Adrenal gland (tissue), 12 donors: ENCODE results near the gene SFI1. TPM values are rescaled to one million over a fixed set of nuclear protein-coding genes. Genes with fewer than 3 reads are reported as not detected.

ENCODE experiments used
- DNase-seq, 7 donors: peaks; one replicate each; pipeline ENCODE4 v3.0.0-alpha.2; 2019 to 2020
- H3K27ac ChIP-seq, 5 donors: fragments of 200-600 bp; sonication (generic) in 4 of 5; 1 replicate in 3 of 5; 2 replicates in 2 of 5; pipeline versions ENCODE4 v1.5.1 to v1.8.0; 2016 to 2020; ENCODE audit warnings: mild to moderate bottlenecking in 1 of 5
- H3K27me3 ChIP-seq: fragments of 200-600 bp; 2 replicates; pipeline ENCODE4 v1.8.0; 2021
- H3K36me3 ChIP-seq, 2 donors: fragments of 200-600 bp; replicated peaks in 1 of 2; 1 replicate in 1 of 2; 2 replicates in 1 of 2; pipeline versions ENCODE4 v1.5.1 to v1.8.0; 2018 to 2022
- H3K4me1 ChIP-seq, 2 donors: fragments of 200-600 bp; replicated peaks in 1 of 2; 1 replicate in 1 of 2; 2 replicates in 1 of 2; pipeline versions ENCODE4 v1.5.1 to v1.8.0; 2018 to 2021
- H3K4me3 ChIP-seq, 4 donors: fragments of 200-600 bp; sonication (generic) in 3 of 4; one replicate each; pipeline ENCODE4 v1.5.1; 2016 to 2018
- H3K9me3 ChIP-seq, 3 donors: fragments of 200-600 bp; sonication (generic) in 1 of 3; replicated peaks in 1 of 3; 1 replicate in 2 of 3; 2 replicates in 1 of 3; pipeline versions ENCODE4 v1.5.1 to v1.8.0; 2016 to 2021
- POLR2A ChIP-seq, 2 donors: fragments of 450-650 bp; IDR thresholded peaks; one replicate each; pipeline ENCODE4 v1.6.1; 2017; ENCODE audit warnings: antibody characterized with exemption in 2 of 2, mild to moderate bottlenecking in 2 of 2, moderate library complexity in 1 of 2
- WGBS, 4 donors: extraction: QIAGEN DNeasy Blood & Tissue Kit in 2 of 4; methylation state at CpG; one replicate each; pipeline versions ENCODE4 v1.1.5 to v1.1.7; 2013 to 2017; 5-methylcytosine and 5-hydroxymethylcytosine counted together
- intact Hi-C, 2 donors: fragments of 100-400 bp; cut with DNase I; formaldehyde crosslinking; loops; one replicate each; pipeline versions ENCODE4 v1.14.1 to v1.15.0; 2022 to 2023
- polyA plus RNA-seq, 3 donors: library from polyadenylated mRNA; stranded (reverse); fragments of 200-250 nt in 2 of 3; fragments of 350-450 nt in 1 of 3; fragmentation: Illumina TruSeq in 1 of 3; extraction: RNeasy Lipid Tissue Mini Kit (QIAGEN cat#74804) in 1 of 3; gene quantifications; one replicate each; pipeline ENCODE4 v1.2.3, GENCODE V29; 2013 to 2014
- total RNA-seq, 9 donors: library from RNA; depleted of rRNA in 4 of 9; stranded (reverse); fragments of >200 nt in 4 of 9; fragments of 120-200 nt in 1 of 9; fragmentation: NEBNext Ultra II Directional in 1 of 9; extraction: Animal tissue kit (Norgen Biotek cat#: 25700) in 1 of 9; gene quantifications; one replicate each; pipeline versions ENCODE4 v1.1.0 to v1.2.4, GENCODE V29; 2013 to 2023
- TF ChIP-seq, protein P1 (sequence below), 6 experiments: fragments of 450-650 bp in 4 of 6; fragments of 200-600 bp in 2 of 6; sonication (generic) in 1 of 6; IDR thresholded peaks; 1 replicate in 5 of 6; 2 replicates in 1 of 6; pipeline versions ENCODE4 v1.5.1 to v1.8.0; 2016 to 2021; ENCODE audit warnings: antibody characterized with exemption in 6 of 6, mild to moderate bottlenecking in 2 of 6, moderate library complexity in 1 of 6
- donor health status: healthy with polysubstance abuse.
- donor health status: Bipolar disorder and iron deficiency.
- donor health status: DM: yes; HTN: yes; CAD: no.
- donor health status: DM: no; HTN: no; CAD: no.
- donor health status: DM: no; HTN: no; CAD: no.
- donor health status: DM: yes; HTN: yes; CAD: no.

SFI1 gene
- total and polyA plus RNA-seq, 12 donors: 13.4 to 130 (median 33.1) TPM

GRCh38 chr22:31465307-31465706 lies 31.0 kb upstream of the SFI1 start:
- DNase-seq: no peak
- H3K36me3 ChIP-seq: peaks cover 0 to 70% of the 10 kb centered on the region in 2 donors

GRCh38 chr22:31474743-31475142 lies 21.6 kb upstream of the SFI1 start:
- Histone ChIP-seq H3K4me1 (no peaks in the 10 kb centered on the region), H3K9me3 (no peaks in the 10 kb centered on the region), H3K4me3 (no peak overlapping the region), H3K27me3 (no peaks in the 10 kb centered on the region), H3K27ac (no peak overlapping the region), H3K36me3 (peaks cover 0 to 26% of the 10 kb centered on the region in 2 donors)
- intact Hi-C loops: no loop called here
- peak in 1 of 7 donors; percentile 17 for DNase-seq
- no peak for TF ChIP-seq POLR2A (IDR thresholded peaks at IDR 0.05)
- TF ChIP-seq, protein P1, sequence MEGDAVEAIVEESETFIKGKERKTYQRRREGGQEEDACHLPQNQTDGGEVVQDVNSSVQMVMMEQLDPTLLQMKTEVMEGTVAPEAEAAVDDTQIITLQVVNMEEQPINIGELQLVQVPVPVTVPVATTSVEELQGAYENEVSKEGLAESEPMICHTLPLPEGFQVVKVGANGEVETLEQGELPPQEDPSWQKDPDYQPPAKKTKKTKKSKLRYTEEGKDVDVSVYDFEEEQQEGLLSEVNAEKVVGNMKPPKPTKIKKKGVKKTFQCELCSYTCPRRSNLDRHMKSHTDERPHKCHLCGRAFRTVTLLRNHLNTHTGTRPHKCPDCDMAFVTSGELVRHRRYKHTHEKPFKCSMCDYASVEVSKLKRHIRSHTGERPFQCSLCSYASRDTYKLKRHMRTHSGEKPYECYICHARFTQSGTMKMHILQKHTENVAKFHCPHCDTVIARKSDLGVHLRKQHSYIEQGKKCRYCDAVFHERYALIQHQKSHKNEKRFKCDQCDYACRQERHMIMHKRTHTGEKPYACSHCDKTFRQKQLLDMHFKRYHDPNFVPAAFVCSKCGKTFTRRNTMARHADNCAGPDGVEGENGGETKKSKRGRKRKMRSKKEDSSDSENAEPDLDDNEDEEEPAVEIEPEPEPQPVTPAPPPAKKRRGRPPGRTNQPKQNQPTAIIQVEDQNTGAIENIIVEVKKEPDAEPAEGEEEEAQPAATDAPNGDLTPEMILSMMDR (IDR thresholded peaks at IDR 0.05): no peak
- 88 to 98% (median 96%) methylated on average over 2 of the region's 2 CpGs for WGBS, 4 donors

More at GRCh38 chr22:31465307-31465706, 31.0 kb upstream of the SFI1 start:
- WGBS, 4 donors: 88 to 99% (median 96%) methylated on average over 2 of the region's 2 CpGs
- TF ChIP-seq, protein P1 (IDR thresholded peaks at IDR 0.05): no peak
- no peak for TF ChIP-seq POLR2A (IDR thresholded peaks at IDR 0.05)
- Histone ChIP-seq H3K4me1 (no peaks in the 10 kb centered on the region), H3K9me3 (no peaks in the 10 kb centered on the region), H3K4me3 (no peak overlapping the region), H3K27me3 (no peaks in the 10 kb centered on the region), H3K27ac (no peak overlapping the region)
- intact Hi-C loops: no loop called here

DNA sequence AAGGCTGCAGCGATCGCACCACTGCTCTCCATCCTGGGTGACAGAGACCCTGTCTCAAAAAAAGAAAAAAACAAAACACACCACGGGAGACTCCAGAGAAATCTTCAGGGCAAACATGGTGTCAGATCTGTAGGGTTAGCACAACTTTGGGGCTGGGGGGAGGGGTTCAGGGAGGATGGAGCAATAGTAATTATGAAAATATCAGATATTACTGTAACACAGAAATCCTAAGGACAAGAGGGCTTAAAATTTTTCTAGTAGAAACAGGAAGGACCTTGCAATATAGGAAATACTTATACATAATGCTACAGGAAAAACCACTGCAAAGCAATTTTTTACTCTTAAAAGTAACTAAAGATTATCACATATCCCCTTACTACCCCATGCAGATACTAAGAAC lies 20.5 kb upstream of the SFI1 start:
- Histone ChIP-seq H3K9me3 (no peaks in the 10 kb centered on the region), H3K27ac (no peak overlapping the region), H3K36me3 (peaks cover 0 to 28% of the 10 kb centered on the region in 2 donors), H3K4me3 (no peak overlapping the region), H3K4me1 (no peaks in the 10 kb centered on the region), H3K27me3 (no peaks in the 10 kb centered on the region)
- 62 to 72% (median 67%) methylated on average over 3 of the region's 3 CpGs for WGBS, 4 donors
- intact Hi-C loops: no loop called here
- TF ChIP-seq, protein P1 (IDR thresholded peaks at IDR 0.05): no peak
- no peak for TF ChIP-seq POLR2A (IDR thresholded peaks at IDR 0.05)
- DNase-seq: no peak

GRCh38 chr22:31477329-31477728 lies 19.0 kb upstream of the SFI1 start:
- H3K9me3 ChIP-seq: no peaks in the 10 kb centered on the region
- DNase-seq: no peak
- no peaks in the 10 kb centered on the region for H3K27me3 ChIP-seq
- 85 to 94% (median 92%) methylated on average over 4 of the region's 4 CpGs for WGBS, 4 donors
- no peak overlapping the region for H3K27ac ChIP-seq
- H3K36me3 ChIP-seq: peaks cover 0 to 36% of the 10 kb centered on the region in 2 donors
- no peak overlapping the region for H3K4me3 ChIP-seq
- no peaks in the 10 kb centered on the region for H3K4me1 ChIP-seq
- no peak for TF ChIP-seq POLR2A (IDR thresholded peaks at IDR 0.05)
- TF ChIP-seq, protein P1 (IDR thresholded peaks at IDR 0.05): no peak
- intact Hi-C loops: no loop called here
